Parathyroid adenoma (tissue), 2 donors: ENCODE results near the gene PRSS22.

ENCODE experiments used
- H2AFZ ChIP-seq: fragments of 300-600 bp; sonication (generic); one replicate; pipeline ENCODE4 v1.7.0; 2017; ENCODE audit warnings: antibody characterized with exemption, mild to moderate bottlenecking
- H3K27ac ChIP-seq: fragments of 300-600 bp; sonication (generic); one replicate; pipeline ENCODE4 v1.7.0; 2017
- H3K27me3 ChIP-seq: fragments of 300-600 bp; sonication (generic); one replicate; pipeline ENCODE4 v1.7.0; 2017; ENCODE audit warnings: low read length; ENCODE audit not compliant: control insufficient read depth, insufficient read depth
- H3K36me3 ChIP-seq: fragments of 300-600 bp; sonication (generic); one replicate; pipeline ENCODE4 v1.7.0; 2017; ENCODE audit warnings: low read length; ENCODE audit not compliant: control insufficient read depth, insufficient read depth
- H3K4me1 ChIP-seq: fragments of 300-600 bp; sonication (generic); one replicate; pipeline ENCODE4 v1.7.0; 2017; ENCODE audit warnings: control low read depth
- H3K4me2 ChIP-seq: fragments of 300-600 bp; sonication (generic); one replicate; pipeline ENCODE4 v1.7.0; 2017; ENCODE audit warnings: low read length
- H3K4me3 ChIP-seq: fragments of 300-600 bp; sonication (generic); one replicate; pipeline ENCODE4 v1.7.0; 2017; ENCODE audit warnings: low read depth, low read length
- H3K79me2 ChIP-seq: fragments of 300-600 bp; sonication (generic); one replicate; pipeline ENCODE4 v1.7.0; 2017; ENCODE audit warnings: control low read depth
- H3K9ac ChIP-seq: fragments of 300-600 bp; sonication (generic); one replicate; pipeline ENCODE4 v1.7.0; 2017; ENCODE audit warnings: mild to moderate bottlenecking
- H3K9me3 ChIP-seq: fragments of 300-600 bp; sonication (generic); one replicate; pipeline ENCODE4 v1.7.0; 2017; ENCODE audit warnings: low read length; ENCODE audit not compliant: control insufficient read depth
- CTCF ChIP-seq: fragments of 300-600 bp; sonication (generic); IDR thresholded peaks from one replicate; pipeline ENCODE4 v1.7.0; 2017; ENCODE audit warnings: antibody characterized with exemption, mild to moderate bottlenecking
- donor health status: primary hyperparathyroidism.

The PRSS22 gene

GRCh38 chr16:2811703-2812471, 46.1 kb downstream of the PRSS22 start:
- H3K4me2 ChIP-seq, result no peak overlapping the region

GRCh38 chr16:2810651-2811050, 47.3 kb downstream of the PRSS22 start:
- Histone ChIP-seq H3K36me3 (no peaks in the 10 kb centered on the region), H2AFZ (no peak overlapping the region), H3K27ac (no peak overlapping the region), H3K4me2 (no peak overlapping the region), H3K27me3 (no peaks in the 10 kb centered on the region), H3K9ac (no peak overlapping the region), H3K4me3 (no peak overlapping the region), H3K9me3 (no peaks in the 10 kb centered on the region), H3K79me2 (no peaks in the 10 kb centered on the region), H3K4me1 (no peaks in the 10 kb centered on the region)
- no peak for TF ChIP-seq CTCF

More at GRCh38 chr16:2811703-2812471, 46.1 kb downstream of the PRSS22 start:
- Histone ChIP-seq H3K36me3 (no peaks in the 10 kb centered on the region), H3K27me3 (no peaks in the 10 kb centered on the region), H3K79me2 (no peaks in the 10 kb centered on the region), H3K27ac (no peak overlapping the region), H2AFZ (no peak overlapping the region), H3K9ac (no peak overlapping the region), H3K4me3 (no peak overlapping the region), H3K4me1 (no peaks in the 10 kb centered on the region), H3K9me3 (no peaks in the 10 kb centered on the region)
- TF ChIP-seq CTCF, result no peak

GRCh38 chr16:2809149-2809760, 48.7 kb downstream of the PRSS22 start:
- Histone ChIP-seq H3K4me2 (no peak overlapping the region), H3K36me3 (no peaks in the 10 kb centered on the region), H3K79me2 (no peaks in the 10 kb centered on the region), H3K4me1 (no peaks in the 10 kb centered on the region), H2AFZ (no peak overlapping the region), H3K4me3 (no peak overlapping the region), H3K27me3 (no peaks in the 10 kb centered on the region), H3K9me3 (no peaks in the 10 kb centered on the region), H3K9ac (no peak overlapping the region), H3K27ac (no peak overlapping the region)
- TF ChIP-seq CTCF, result no peak

GRCh38 chr16:2808181-2808580, 49.8 kb downstream of the PRSS22 start:
- Histone ChIP-seq H3K4me2 (no peak overlapping the region), H3K4me3 (no peak overlapping the region), H3K79me2 (no peaks in the 10 kb centered on the region), H3K27me3 (no peaks in the 10 kb centered on the region), H3K36me3 (no peaks in the 10 kb centered on the region), H2AFZ (no peak overlapping the region), H3K9ac (no peak overlapping the region), H3K4me1 (no peaks in the 10 kb centered on the region), H3K27ac (no peak overlapping the region), H3K9me3 (no peaks in the 10 kb centered on the region)
- no peak for TF ChIP-seq CTCF
